HEK293 (cell line): ENCODE measurements around the gene TRMT44.

ENCODE experiments used
- CTCF ChIA-PET: fragments of 350-600 bp; formaldehyde crosslinking; extraction: SDS; loops from one replicate; lab custom pipeline; 2021; ENCODE audit warnings: antibody characterized with exemption; lab: Yijun Ruan, JAX
- POLR2A ChIA-PET: fragments of 300-600 bp; formaldehyde crosslinking; extraction: SDS; loops from one replicate; lab custom pipeline; 2020; ENCODE audit warnings: antibody characterized with exemption, inconsistent platforms; lab: Yijun Ruan, JAX
- H3K27ac ChIP-seq: fragments of 200-500 bp; sonication (Bioruptor generic); 2 replicates; pipeline ENCODE4 v1.5.1; 2014; ENCODE audit warnings: low read depth, low read length, control low read depth, inconsistent platforms; ENCODE audit errors: extremely low read depth
- H3K36me3 ChIP-seq, 2 experiments: fragments of 200-500 bp in 1 of 2; sonication (Bioruptor generic) in 1 of 2; 1 replicate in 1 of 2; 2 replicates in 1 of 2; pipeline ENCODE4 v1.5.1; 2014 to 2017; ENCODE audit warnings: inconsistent platforms in 2 of 2, low read length in 2 of 2; ENCODE audit not compliant: control insufficient read depth in 2 of 2, insufficient read depth in 1 of 2
- H3K4me1 ChIP-seq: fragments of 200-500 bp; sonication (Bioruptor generic); 2 replicates; pipeline ENCODE4 v1.5.1; 2014; ENCODE audit warnings: mild to moderate bottlenecking, low read length, inconsistent platforms; ENCODE audit not compliant: control insufficient read depth, insufficient read depth
- H3K4me3 ChIP-seq: 2 replicates; pipeline ENCODE4 v1.5.1; 2011; ENCODE audit warnings: low read depth, mild to moderate bottlenecking, control low read depth, low read length, moderate library complexity
- H3K9me3 ChIP-seq: fragments of 200-500 bp; sonication (Bioruptor generic); 2 replicates; pipeline ENCODE4 v1.5.1; 2014; ENCODE audit warnings: low read depth, low read length, inconsistent platforms; ENCODE audit not compliant: control insufficient read depth, insufficient read depth
- ELK4 ChIP-seq: IDR thresholded peaks from 2 replicates; pipeline ENCODE4 v1.6.1; 2011; ENCODE audit warnings: mild to moderate bottlenecking, low read depth, low read length, borderline replicate concordance
- GLIS1 ChIP-seq: fragments of 450-650 bp; formaldehyde crosslinking; IDR thresholded peaks from 2 replicates; pipeline ENCODE4 v1.5.1; 2016; ENCODE audit warnings: missing biosample characterization, missing genetic modification characterization
- HOXD13 ChIP-seq: sonication (generic); formaldehyde crosslinking; IDR thresholded peaks from 2 replicates; pipeline ENCODE4 v1.8.0; 2022; ENCODE audit warnings: missing genetic modification reagents, borderline replicate concordance
- OSR2 ChIP-seq: fragments of 450-650 bp; formaldehyde crosslinking; IDR thresholded peaks from 2 replicates; pipeline ENCODE4 v1.5.1; 2016; ENCODE audit warnings: missing biosample characterization, missing genetic modification characterization
- PBX3 ChIP-seq: sonication (generic); formaldehyde crosslinking; IDR thresholded peaks from 2 replicates; pipeline ENCODE4 v1.8.1; 2022; ENCODE audit warnings: mild to moderate bottlenecking, moderate library complexity, missing genetic modification reagents
- PRDM6 ChIP-seq: fragments of 450-650 bp; formaldehyde crosslinking; IDR thresholded peaks from 2 replicates; pipeline ENCODE4 v1.5.1; 2017; ENCODE audit warnings: missing biosample characterization, missing genetic modification characterization
- ZBTB17 ChIP-seq: fragments of 450-650 bp; formaldehyde crosslinking; IDR thresholded peaks from 2 replicates; pipeline ENCODE4 v1.5.1; 2016; ENCODE audit warnings: missing biosample characterization, missing genetic modification characterization
- ZBTB48 ChIP-seq: fragments of 450-650 bp; formaldehyde crosslinking; IDR thresholded peaks from 2 replicates; pipeline ENCODE4 v1.5.1; 2016; ENCODE audit warnings: missing biosample characterization, missing genetic modification characterization
- ZFHX2 ChIP-seq: fragments of 450-650 bp; formaldehyde crosslinking; conservative IDR thresholded peaks from 2 replicates; pipeline ENCODE4 v1.5.1; 2016; ENCODE audit warnings: missing biosample characterization, missing genetic modification characterization
- ZNF148 ChIP-seq: fragments of 450-650 bp; formaldehyde crosslinking; IDR thresholded peaks from 2 replicates; pipeline ENCODE4 v1.5.0; 2017; ENCODE audit warnings: missing biosample characterization, missing genetic modification characterization, borderline replicate concordance
- ZNF23 ChIP-seq: fragments of 450-650 bp; formaldehyde crosslinking; IDR thresholded peaks from 2 replicates; pipeline ENCODE4 v1.5.1; 2016; ENCODE audit warnings: missing biosample characterization, missing genetic modification characterization, borderline replicate concordance
- ZNF24 ChIP-seq: fragments of 450-650 bp; formaldehyde crosslinking; IDR thresholded peaks from 2 replicates; pipeline ENCODE4 v1.5.1; 2016; ENCODE audit warnings: missing biosample characterization, missing genetic modification characterization
- ZNF449 ChIP-seq: fragments of 450-650 bp; formaldehyde crosslinking; IDR thresholded peaks from 2 replicates; pipeline ENCODE4 v1.5.1; 2017; ENCODE audit warnings: missing biosample characterization, mild to moderate bottlenecking, missing genetic modification characterization, moderate library complexity
- ZNF555 ChIP-seq: fragments of 450-650 bp; formaldehyde crosslinking; conservative IDR thresholded peaks from 2 replicates; pipeline ENCODE4 v1.5.1; 2017; ENCODE audit warnings: missing biosample characterization, mild to moderate bottlenecking, missing genetic modification characterization, inconsistent platforms
- ZNF626 ChIP-seq: fragments of 450-650 bp; sonication (Bioruptor Pico); formaldehyde crosslinking; IDR thresholded peaks from 2 replicates; pipeline ENCODE4 v1.5.1; 2018; ENCODE audit warnings: missing biosample characterization, missing genetic modification characterization, inconsistent platforms
- ZNF670 ChIP-seq: fragments of 450-650 bp; formaldehyde crosslinking; IDR thresholded peaks from 2 replicates; pipeline ENCODE4 v1.5.1; 2016; ENCODE audit warnings: missing biosample characterization, missing genetic modification characterization, low read depth
- ZNF776 ChIP-seq: fragments of 450-650 bp; formaldehyde crosslinking; IDR thresholded peaks from 2 replicates; pipeline ENCODE4 v1.5.0; 2017; ENCODE audit warnings: missing biosample characterization, missing genetic modification characterization, borderline replicate concordance
- TF ChIP-seq, protein P1 (sequence below): fragments of 450-650 bp; formaldehyde crosslinking; conservative IDR thresholded peaks from 2 replicates; pipeline ENCODE4 v1.5.1; 2016; ENCODE audit warnings: low read depth, missing biosample characterization, missing genetic modification characterization

TRMT44 gene

DNA sequence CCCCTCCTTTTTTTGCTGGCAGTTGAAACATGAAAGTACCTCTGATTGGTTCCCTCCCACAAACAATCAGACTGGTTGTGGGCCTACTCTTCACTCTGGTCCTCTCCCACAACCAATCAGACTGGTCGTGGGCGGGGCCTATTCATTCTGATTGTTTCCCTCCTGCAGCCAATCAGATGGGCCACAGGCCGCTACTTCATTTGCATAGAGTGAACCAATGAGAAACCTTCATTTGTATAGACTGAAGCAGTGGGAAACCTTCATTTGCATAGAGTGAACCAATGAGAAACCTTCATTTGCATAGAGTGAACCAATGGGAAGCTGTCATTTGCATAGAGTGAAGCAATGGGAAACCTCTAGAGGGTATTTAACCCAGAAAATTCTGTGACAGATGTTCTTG is 55.2 kb downstream of the TRMT44 start:
- no peak overlapping the region for H3K27ac ChIP-seq
- CTCF ChIA-PET = no interaction called here
- no peaks in the 10 kb centered on the region for H3K4me1 ChIP-seq
- H3K9me3 ChIP-seq = no peaks in the 10 kb centered on the region
- H3K36me3 ChIP-seq = no peaks in the 10 kb centered on the region
- no peak for TF ChIP-seq ZNF23 (tag by site-specific recombination)
- no peak for TF ChIP-seq ZNF626 (tag by site-specific recombination)
- TF ChIP-seq ZBTB48 (tag by site-specific recombination) = no peak
- no peak for TF ChIP-seq HOXD13 (CRISPR knock-in tag)
- no peak for TF ChIP-seq ZNF449 (tag by site-specific recombination)
- no peak for TF ChIP-seq ZNF670 (tag by site-specific recombination)
- no peak for TF ChIP-seq ELK4
- no peak for TF ChIP-seq PRDM6 (tag by site-specific recombination)
- TF ChIP-seq OSR2 (tag by site-specific recombination) = no peak
- TF ChIP-seq ZNF148 (tag by site-specific recombination) = no peak
- TF ChIP-seq ZNF555 (tag by site-specific recombination) = no peak
- no peak for TF ChIP-seq ZNF24
- TF ChIP-seq ZBTB17 (tag by site-specific recombination) = no peak
- TF ChIP-seq PBX3 (CRISPR knock-in tag) = no peak
- TF ChIP-seq, protein P1, sequence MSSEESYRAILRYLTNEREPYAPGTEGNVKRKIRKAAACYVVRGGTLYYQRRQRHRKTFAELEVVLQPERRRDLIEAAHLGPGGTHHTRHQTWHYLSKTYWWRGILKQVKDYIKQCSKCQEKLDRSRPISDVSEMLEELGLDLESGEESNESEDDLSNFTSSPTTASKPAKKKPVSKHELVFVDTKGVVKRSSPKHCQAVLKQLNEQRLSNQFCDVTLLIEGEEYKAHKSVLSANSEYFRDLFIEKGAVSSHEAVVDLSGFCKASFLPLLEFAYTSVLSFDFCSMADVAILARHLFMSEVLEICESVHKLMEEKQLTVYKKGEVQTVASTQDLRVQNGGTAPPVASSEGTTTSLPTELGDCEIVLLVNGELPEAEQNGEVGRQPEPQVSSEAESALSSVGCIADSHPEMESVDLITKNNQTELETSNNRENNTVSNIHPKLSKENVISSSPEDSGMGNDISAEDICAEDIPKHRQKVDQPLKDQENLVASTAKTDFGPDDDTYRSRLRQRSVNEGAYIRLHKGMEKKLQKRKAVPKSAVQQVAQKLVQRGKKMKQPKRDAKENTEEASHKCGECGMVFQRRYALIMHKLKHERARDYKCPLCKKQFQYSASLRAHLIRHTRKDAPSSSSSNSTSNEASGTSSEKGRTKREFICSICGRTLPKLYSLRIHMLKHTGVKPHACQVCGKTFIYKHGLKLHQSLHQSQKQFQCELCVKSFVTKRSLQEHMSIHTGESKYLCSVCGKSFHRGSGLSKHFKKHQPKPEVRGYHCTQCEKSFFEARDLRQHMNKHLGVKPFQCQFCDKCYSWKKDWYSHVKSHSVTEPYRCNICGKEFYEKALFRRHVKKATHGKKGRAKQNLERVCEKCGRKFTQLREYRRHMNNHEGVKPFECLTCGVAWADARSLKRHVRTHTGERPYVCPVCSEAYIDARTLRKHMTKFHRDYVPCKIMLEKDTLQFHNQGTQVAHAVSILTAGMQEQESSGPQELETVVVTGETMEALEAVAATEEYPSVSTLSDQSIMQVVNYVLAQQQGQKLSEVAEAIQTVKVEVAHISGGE (tag by site-specific recombination) = no peak
- no peak for TF ChIP-seq ZNF776
- TF ChIP-seq ZFHX2 (tag by site-specific recombination) = no peak
- TF ChIP-seq GLIS1 (tag by site-specific recombination) = no peak
- H3K4me3 ChIP-seq = no peak overlapping the region
- POLR2A ChIA-PET = no interaction called here
